RWPE1 (cell line): Measurements from ENCODE around the gene TMEM252.

Source experiments
- CTCF ChIA-PET: fragments of 350-600 bp; sonication (Branson Sonifier 250); formaldehyde crosslinking; extraction: SDS; loops from one replicate; lab custom pipeline; 2021; lab: Yijun Ruan, JAX
- POLR2A ChIA-PET: fragments of 400-600 bp; formaldehyde crosslinking; extraction: SDS; loops from one replicate; lab custom pipeline; 2020; ENCODE audit warnings: antibody characterized with exemption; ENCODE audit not compliant: low non-redundant PET; lab: Yijun Ruan, JAX
- DNase-seq: peaks from one replicate; pipeline ENCODE4 v3.0.0; 2012; ENCODE audit warnings: low spot score
- H3K27ac ChIP-seq: fragments of 450-650 bp; 2 replicates; pipeline ENCODE4 v1.5.1; 2017
- CTCF ChIP-seq: fragments of 450-650 bp; conservative IDR thresholded peaks from 2 replicates; pipeline ENCODE4 v1.5.1; 2017; ENCODE audit warnings: low read depth, mild to moderate bottlenecking

Gene TMEM252

DNA sequence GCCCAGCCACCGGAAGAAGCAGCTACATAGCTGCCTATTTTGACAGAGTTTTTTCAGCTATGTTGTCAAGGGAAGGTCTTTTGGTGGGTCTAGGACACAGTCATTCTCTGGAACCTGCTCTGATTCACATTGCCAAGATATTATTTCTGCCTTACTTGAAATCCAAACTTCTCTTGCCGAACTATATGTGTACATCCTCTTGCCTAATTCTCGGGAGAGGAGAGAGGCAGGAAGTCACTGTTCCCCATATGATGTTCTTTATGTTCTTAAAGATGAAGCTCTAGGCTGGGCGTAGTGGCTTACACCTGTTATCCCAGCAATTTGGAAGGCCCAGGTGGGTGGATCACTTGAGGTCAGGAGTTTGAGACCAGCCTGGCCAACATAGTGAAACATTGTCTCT lies 8.6 kb downstream of the TMEM252 start:
- ChIA-PET CTCF (no interaction called here), POLR2A (no interaction called here)
- DNase-seq = no peak
- TF ChIP-seq CTCF = no peak
- no peak overlapping the region for H3K27ac ChIP-seq

GRCh38 chr9:68530618-68531017 lies 10.1 kb downstream of the TMEM252 start:
- H3K27ac ChIP-seq = no peak overlapping the region
- CTCF ChIA-PET = no interaction called here

GRCh38 chr9:68523367-68523936 lies 17.2 kb downstream of the TMEM252 start:
- TF ChIP-seq CTCF = no peak
- H3K27ac ChIP-seq = no peak overlapping the region
- no peak for DNase-seq
- ChIA-PET POLR2A (no interaction called here), CTCF (no interaction called here)

More at GRCh38 chr9:68530618-68531017, 10.1 kb downstream of the TMEM252 start:
- no peak for DNase-seq
- TF ChIP-seq CTCF = no peak
- POLR2A ChIA-PET = no interaction called here

DNA sequence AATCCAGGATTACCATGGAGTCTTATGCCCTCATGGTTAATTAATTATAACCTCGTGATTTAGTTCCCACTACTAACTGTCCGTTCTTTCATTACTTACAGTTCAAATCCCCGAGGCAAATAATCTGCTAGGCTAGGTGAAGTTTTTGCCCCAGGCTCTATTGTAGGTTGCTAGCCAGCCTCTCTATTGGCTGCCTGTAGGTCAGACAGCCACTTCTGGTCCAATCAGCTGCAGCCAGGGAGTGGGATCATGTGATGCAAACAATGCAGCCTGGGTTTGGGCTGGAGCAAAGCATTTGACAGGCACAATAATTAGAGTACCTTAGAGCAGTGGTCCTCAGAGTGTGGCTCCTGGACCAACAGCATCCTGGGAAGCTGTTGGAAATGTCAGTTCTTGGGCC lies 17.7 kb downstream of the TMEM252 start:
- CTCF ChIA-PET = no interaction called here
- no peak overlapping the region for H3K27ac ChIP-seq

GRCh38 chr9:68522131-68522530 lies 18.6 kb downstream of the TMEM252 start:
- CTCF ChIA-PET = no interaction called here
- no peak for DNase-seq
- no peak overlapping the region for H3K27ac ChIP-seq
- no peak for TF ChIP-seq CTCF
- POLR2A ChIA-PET = no interaction called here

More for the DNA sequence above, 17.7 kb downstream of the TMEM252 start:
- DNase-seq = no peak
- POLR2A ChIA-PET = no interaction called here
- TF ChIP-seq CTCF = no peak

DNA sequence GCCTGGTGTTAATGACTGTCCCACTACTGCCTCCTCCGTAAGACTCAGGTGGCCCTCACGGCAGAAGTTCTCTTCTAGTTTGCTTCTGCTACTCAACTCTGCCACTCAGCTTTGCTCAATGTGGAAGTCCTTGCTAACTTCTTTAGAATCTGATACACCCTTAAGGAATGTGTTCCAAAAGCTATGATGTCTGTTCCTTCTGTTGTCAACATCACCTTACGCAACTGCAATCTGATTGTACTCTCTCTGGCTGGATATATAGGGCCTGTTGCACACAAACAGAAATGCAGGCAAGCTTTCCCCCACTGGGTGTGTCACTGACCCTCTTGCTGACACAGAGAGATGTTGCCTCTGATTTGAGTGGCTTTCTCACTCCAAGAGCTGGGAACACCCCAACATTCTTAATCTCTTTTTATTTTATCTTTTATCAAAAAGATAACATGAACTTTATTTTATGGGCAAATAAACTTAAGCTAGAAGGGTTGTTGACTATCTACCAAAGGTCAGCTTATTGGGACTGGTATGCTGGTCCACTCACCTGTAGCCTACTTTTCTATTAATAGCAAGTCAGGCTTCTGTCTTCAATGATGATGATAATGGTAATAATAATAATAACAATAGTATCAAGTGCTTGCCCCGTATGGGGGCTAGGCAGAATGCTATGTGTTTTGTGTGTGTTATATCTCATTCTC lies 25.2 kb downstream of the TMEM252 start:
- TF ChIP-seq CTCF = no peak
- ChIA-PET POLR2A (no interaction called here), CTCF (interaction anchor here (1.0 kb wide), 1 partner anchor 69 kb away, joined by 3 read pairs; no protein-coding TSS in a partner anchor)
- no peak for DNase-seq
- H3K27ac ChIP-seq = no peak overlapping the region
